NB4 (cell line): ENCODE measurements around the gene RNF14.
A peak's percentile ranks its signal among the peaks of the same experiment; 100 is the strongest.

Experiments used
- MYC ChIP-seq: IDR thresholded peaks from 2 replicates; pipeline ENCODE4 v1.6.1; 2011; ENCODE audit warnings: low read depth, low read length
- POLR2A ChIP-seq: IDR thresholded peaks from 2 replicates; pipeline ENCODE4 v1.6.1; 2011; ENCODE audit warnings: mild to moderate bottlenecking; ENCODE audit not compliant: insufficient read length; ENCODE audit errors: extremely low read depth
- TF ChIP-seq, protein P1 (sequence below): IDR thresholded peaks from 2 replicates; pipeline ENCODE4 v1.6.1; 2011; ENCODE audit warnings: low read depth, low read length
- TF ChIP-seq, protein P2 (sequence below): IDR thresholded peaks from one replicate; pipeline ENCODE4 v1.5.1; 2012; ENCODE audit warnings: low read depth, low read length

DNA sequence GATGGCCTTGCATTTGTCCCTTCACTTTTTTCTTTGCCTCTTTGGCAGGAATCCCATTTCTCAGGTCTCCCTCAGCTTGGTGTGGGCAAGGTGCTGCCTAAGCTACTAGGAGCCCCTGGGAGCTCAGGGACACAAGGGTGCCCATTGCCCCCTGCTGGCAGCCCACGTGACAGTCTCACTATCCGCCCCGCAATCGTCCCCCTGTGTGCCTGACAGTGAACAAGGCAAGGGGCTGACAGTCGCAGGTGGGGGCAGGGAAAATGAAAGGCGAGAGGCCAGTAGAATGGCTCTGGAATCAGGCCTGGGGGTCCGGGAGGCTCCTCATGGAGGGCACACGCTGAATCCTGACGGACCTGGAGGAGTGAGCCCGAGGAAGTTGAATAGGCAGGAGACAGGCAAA lies 8.9 kb upstream of the RNF14 start:
- TF ChIP-seq, protein P1, sequence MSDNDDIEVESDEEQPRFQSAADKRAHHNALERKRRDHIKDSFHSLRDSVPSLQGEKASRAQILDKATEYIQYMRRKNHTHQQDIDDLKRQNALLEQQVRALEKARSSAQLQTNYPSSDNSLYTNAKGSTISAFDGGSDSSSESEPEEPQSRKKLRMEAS: no peak
- TF ChIP-seq, protein P2, sequence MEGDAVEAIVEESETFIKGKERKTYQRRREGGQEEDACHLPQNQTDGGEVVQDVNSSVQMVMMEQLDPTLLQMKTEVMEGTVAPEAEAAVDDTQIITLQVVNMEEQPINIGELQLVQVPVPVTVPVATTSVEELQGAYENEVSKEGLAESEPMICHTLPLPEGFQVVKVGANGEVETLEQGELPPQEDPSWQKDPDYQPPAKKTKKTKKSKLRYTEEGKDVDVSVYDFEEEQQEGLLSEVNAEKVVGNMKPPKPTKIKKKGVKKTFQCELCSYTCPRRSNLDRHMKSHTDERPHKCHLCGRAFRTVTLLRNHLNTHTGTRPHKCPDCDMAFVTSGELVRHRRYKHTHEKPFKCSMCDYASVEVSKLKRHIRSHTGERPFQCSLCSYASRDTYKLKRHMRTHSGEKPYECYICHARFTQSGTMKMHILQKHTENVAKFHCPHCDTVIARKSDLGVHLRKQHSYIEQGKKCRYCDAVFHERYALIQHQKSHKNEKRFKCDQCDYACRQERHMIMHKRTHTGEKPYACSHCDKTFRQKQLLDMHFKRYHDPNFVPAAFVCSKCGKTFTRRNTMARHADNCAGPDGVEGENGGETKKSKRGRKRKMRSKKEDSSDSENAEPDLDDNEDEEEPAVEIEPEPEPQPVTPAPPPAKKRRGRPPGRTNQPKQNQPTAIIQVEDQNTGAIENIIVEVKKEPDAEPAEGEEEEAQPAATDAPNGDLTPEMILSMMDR: peak; percentile 27
- TF ChIP-seq POLR2A (no peak), MYC (no peak)
